ENCODE results near the gene VSX2. TPM values are rescaled to one million over a fixed set of nuclear protein-coding genes. Genes with fewer than 3 reads are reported as not detected.
A peak's percentile ranks its signal among the peaks of the same experiment; 100 is the strongest.

VSX2 gene
- total and polyA plus RNA-seq, 2 of the 13 experiments (the other 11 are each of a cell fraction or from before 2014, with no cell fraction given) = 0.05 TPM; not detected in 1

GRCh38 chr14:74296037-74296467 is 56.8 kb downstream of the VSX2 start (continued):
- TF ChIP-seq PRDM10 (CRISPR knock-in tag; IDR thresholded peaks at IDR 0.05; ENCODE audit: low read depth) (0 out of 2 replicates have a peak, but pooled peaks have one; percentile 29), PRDM15 (CRISPR knock-in tag; IDR thresholded peaks at IDR 0.05) (no peak), CENPBD1 (CRISPR knock-in tag; IDR thresholded peaks at IDR 0.05; ENCODE audit: borderline replicate concordance, low read depth) (no peak), CBX2 (IDR thresholded peaks at IDR 0.05; ENCODE audit: low read depth, low read length) (no peak), CBX2 (CRISPR knock-in tag; IDR thresholded peaks at IDR 0.05; ENCODE audit: low read depth) (no peak), SP4 (CRISPR knock-in tag; IDR thresholded peaks at IDR 0.05) (peak; percentile 64), HOXA3 (CRISPR knock-in tag; IDR thresholded peaks at IDR 0.05) (peak; percentile 76; the same call in 1 of the 2 replicates), BCL6 (CRISPR knock-in tag; IDR thresholded peaks at IDR 0.05) (peak; percentile 41; the same call in 1 of the 2 replicates), AHR (CRISPR knock-in tag; IDR thresholded peaks at IDR 0.05) (peak; percentile 28; the same call in 1 of the 2 replicates), ZNF274 (CRISPR knock-in tag; IDR thresholded peaks at IDR 0.05) (0 out of 2 replicates have a peak, but pooled peaks have one; percentile 64), ZFX (CRISPR knock-in tag; IDR thresholded peaks at IDR 0.05; ENCODE audit: low read depth) (peak; percentile 88), ZNF282 (IDR thresholded peaks at IDR 0.05; ENCODE audit: partially characterized antibody) (no peak), MNT (IDR thresholded peaks at IDR 0.05) (peak; percentile 93)

Data from HepG2 (cell line).